ENCODE data around the gene SUGP2.
"Not testable (repeated sequence)": the region's sequence is repeated elsewhere in the genome, so short reads cannot be mapped to it uniquely, and the experiment has no call there.

Gene SUGP2

DNA sequence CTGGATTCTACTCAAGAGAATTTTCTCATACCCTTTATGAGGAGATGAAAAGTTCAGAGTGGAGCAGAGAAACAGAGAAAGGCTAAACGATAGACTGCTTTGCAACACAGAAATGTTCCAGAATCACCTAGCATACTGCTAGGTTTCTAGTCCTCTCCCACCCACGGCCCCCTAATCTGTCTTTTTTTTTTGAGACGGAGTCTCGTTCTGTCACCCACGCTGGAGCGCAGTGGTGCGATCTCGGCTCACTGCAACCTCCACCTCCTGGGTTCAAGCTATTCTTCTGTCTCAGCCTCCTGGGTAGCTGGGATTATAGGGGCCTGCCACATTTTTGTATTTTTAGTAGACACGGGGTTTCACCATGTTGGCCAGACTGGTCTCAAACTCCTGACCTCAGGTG is 4.8 kb downstream of the SUGP2 start:
- DNase-seq = no peak

DNA sequence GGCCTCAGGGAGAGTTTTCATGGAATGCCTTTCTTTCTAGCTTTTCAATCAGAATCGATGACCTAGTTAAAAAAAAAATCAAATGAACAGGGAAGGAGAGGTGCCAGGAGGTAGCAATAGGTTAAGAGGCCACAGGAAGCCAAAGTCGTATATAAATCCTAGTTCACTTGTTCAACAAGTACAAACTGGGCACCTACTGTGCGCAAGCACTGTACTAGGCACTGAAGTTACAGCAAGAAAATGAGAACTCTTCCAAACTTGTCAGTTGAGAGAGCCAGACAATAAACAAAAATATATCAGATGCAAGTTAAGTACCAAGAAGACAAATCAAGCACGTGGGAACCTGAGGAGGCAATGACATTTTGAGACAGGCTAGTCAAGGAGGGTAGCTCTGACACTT is 6.1 kb downstream of the SUGP2 start:
- no peak for DNase-seq

GRCh38 chr19:19026299-19026971 is 6.9 kb downstream of the SUGP2 start:
- DNase-seq = no peak

- DNase-seq = no peak
Measured at GRCh38 chr19:19025861-19026260, 7.5 kb downstream of the SUGP2 start.

DNA sequence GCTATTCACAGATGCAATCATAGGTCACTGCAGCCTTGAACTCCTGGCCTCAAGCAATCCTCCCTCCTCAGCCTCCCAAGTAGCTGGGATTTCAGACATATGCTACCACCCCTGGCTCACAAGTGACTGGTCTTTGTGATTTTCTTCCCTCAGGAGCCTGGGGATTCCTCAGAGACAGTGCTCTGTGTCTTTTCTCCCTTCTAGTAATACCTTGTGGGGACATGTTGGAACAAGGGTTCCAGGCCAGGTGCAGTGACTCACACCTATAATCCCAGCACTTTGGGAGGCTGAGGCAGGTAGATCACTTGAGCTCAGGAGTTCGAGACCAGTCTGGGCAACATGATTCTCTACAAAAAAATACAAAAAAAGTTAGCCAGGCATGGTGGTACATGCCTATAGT is 9.9 kb downstream of the SUGP2 start:
- DNase-seq = not testable (repeated sequence)

DNA sequence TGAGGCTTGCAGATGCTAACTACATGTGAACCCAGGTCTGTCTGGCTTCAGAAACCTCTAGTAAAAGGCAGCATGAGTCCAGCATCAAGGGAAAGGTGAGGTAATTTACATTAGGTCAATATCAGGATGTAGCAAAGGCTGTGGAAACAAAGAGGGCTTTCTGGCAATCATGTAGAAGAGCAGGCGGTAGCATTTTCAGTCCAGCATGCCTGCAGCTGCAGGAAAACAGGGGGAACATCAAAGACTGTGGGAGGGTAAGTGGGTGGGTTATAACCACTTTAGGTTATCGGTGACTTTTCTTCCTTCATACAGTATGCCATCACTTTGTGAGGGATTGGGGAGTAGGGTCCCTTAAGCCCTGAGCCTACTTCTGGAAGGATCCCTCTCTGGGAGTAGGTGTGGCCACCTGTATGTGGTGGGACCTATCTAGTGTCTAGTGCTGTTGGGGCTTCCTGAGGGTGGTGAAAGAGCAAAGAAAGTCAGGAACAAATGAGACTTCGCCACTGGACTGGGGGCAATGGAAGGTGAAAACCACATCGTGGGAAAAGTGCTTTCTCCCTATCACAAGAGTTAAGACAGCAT is 10.8 kb downstream of the SUGP2 start:
- no peak for DNase-seq

DNA sequence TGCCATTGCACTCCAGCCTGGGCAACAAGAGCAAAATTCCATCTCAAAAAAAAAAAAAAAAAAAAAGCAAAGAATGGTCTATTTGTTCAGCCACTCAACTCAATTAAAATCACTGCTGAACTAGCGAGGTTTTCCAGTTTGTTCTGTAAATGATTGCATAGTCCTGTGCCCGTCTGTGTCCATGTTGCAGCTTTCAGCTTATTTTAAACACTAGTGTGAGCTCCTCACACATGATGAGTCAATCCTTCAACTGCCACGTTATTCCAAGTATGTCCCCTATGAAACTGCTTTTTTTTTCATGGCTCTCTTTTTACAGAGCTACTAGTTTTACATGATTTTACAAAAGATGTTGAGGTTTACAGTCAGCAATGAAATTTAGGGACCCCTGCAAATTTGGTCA is 12.2 kb downstream of the SUGP2 start:
- DNase-seq = no peak

DNA sequence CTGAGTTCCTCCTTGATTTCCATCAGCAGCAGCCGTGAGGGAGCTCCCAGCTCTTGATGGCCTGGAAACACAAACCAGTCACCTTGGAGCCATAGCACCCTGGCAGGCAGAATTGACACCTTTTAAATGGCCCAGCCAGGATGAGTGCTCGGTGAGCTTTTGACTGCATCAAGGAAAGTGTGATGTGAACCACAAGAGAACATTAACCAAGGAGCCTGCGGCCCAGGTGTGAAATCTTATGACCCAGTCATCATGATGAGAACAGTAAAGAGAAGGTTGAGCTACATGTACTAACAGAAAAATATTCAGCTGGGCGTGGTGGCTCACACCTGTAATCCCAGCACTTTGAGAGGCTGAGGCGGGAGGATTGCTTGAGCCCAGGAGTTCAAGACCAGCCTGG is 22.8 kb downstream of the SUGP2 start:
- DNase-seq = no peak

DNA sequence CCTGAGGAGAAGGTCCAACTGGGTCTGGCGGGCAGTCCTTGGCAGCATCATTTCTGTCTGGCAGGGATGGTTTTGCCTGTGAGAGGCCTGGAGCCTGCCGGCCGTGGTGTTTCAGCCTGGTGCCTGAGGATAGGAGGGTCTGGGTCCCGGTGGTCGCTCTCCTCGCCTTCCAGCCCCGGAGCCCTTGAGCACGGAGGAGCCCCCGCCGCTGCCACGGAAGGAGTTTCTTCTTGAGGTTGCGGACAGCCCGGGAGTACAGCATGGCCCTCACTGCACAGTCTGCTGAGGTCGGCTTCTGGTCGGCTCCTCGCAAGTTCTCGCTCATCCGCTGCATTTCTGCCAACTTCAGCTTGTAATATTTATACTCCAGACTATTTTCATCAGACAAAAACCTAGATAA is 23.4 kb downstream of the SUGP2 start:
- no peak for DNase-seq

- DNase-seq = no peak
Measured at GRCh38 chr19:19006213-19006612, 27.1 kb downstream of the SUGP2 start.

DNA sequence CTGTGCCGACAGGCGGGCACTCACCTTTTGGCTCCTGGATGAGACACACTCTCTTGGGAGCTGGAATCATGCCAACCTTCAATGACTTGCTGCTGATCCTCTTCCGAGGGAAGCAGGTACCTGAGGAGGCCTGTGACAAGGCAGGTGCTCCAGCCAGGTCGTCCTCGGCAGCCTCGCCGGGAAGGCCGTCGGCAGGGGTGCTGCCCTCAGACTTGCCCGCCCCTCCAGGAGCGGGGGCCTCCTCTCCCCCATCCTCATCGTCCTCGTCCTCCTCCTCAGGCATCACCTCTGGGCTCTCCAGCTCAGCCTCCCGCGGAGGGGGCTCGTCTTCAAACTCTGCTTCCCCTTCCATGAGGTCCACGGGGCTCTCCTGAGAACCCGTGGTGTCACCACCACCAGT is 29.2 kb downstream of the SUGP2 start:
- DNase-seq = no peak

GRCh38 chr19:18999896-19000620 is 33.3 kb downstream of the SUGP2 start:
- DNase-seq = no peak

DNA sequence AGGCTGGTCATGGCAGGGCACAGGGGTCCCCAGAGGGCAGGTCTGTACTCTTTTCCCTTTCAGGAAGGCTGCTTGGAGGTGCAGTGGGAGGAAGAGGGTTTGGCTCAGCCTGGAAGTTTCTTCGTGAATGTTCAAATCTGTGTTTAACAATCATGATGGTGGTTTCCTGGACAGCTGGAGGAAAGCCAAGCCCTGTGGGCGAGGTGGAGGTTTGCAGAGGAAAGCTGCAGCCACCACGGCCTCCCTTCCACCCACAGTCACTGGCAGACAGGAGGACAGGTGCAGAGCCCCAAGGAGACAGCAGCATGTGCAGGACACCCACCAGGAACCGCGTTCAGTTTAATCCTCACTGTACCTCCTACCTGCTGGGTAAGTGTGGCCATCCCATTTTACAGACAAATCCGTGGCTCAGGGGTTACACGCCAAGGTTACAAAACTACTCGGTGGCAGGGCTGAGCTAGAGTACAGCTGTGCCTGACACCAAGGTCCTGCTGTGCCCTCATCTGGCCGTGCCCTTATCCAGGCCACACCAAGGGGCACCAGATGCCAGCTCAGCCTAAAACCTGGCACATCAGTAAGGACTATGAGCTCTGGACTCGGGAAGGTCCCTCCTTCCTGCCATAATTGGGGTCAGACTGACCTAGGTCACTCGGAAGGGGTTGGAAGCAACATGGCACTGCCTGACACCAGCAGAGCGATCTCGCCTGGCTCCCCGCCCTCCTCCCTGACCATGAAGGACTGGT is 34.1 kb downstream of the SUGP2 start:
- DNase-seq = no peak

DNA sequence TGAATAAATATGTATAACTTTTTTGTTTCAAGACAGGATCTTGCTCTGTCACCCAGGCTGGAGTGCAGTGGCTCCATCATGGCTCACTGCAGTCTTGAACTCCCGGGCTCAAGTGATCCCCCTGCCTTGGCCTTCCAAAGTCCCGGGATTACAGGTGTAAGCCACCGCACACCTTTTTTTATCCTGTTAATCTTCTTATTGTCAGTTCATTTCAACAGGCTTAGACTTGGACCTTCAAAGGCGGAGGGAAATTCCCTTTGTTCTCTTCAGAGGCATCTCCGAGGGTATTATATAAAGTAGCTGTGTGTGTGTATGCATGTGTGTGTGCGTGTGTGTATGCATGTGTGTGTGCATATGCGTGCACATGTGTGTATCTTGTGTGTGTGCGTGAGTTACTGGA is 35.0 kb downstream of the SUGP2 start:
- no peak for DNase-seq

DNA sequence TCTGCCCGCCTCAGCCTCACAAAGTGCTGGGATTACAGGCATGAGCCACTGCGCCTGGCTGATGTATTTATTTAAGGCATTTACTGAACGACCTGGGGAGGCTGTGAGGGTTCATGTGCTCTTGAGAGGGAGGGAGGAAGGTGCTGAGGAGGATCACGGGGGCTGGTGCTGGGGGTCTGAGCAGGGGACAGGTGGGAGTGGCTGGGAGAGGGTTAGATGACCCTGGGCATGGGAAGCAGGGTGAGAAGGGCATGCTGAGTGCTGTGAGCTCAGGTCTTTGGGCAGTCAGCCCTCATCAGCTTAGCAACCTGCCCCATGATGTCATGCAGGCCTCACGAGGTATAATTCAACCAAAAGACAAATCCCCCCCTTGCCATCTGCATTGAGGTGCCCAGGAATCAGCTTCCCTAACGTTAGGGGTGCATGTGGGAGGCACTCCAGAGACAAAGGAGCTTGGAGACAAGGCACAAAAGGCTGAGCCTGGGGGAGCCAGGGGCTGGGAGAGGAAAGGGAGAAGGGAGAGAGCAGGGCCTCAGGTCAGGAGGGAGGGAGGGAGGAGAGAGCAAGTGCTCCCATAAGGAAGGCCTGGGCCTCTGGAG is 36.4 kb downstream of the SUGP2 start:
- DNase-seq = no peak

DNA sequence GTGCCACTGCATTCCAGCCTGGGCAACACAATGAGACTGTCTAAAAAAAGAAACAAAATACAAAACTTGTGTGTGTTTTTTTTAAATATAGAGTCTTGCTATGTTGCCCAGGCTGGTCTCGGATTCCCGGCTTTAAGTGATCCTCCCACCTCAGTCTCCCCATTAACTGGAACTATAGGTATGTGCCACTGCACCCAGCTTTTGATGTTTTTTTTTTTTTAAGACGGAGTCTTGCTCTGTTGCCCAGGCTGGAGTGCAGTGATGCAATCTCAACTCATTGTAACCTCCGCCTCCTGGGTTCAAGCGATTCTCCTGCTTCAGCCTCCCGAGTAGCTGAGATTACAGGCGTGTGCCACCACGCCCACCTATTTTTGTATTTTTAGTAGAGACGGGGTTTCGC is 37.0 kb downstream of the SUGP2 start:
- DNase-seq = no peak

DNA sequence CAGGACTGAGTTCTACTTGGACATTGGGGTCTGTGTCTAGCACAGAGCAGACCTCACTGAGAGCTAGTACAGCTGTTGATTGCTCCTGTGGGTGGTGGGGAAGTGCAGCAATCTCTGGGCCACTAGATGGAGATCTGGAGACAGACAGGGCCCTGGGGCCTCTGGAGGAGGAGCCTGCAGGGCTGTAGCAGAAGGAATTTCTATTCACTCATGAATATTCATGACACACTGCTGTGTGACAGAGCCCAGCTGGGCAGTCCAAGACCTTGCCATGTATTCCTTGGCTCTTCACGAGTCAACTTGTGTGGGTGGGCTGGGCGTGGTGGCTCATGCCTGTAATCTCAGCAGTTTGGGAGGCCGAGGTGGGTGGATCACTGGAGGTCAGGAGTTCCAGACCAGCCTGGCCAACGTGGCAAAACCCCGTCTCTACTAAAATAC is 37.5 kb downstream of the SUGP2 start:
- DNase-seq = no peak

- DNase-seq = no peak
Measured at GRCh38 chr19:18993115-18993514, 40.2 kb downstream of the SUGP2 start.

- DNase-seq = no peak
Measured at GRCh38 chr19:18992696-18993095, 40.6 kb downstream of the SUGP2 start.

GRCh38 chr19:18991468-18991867 is 41.8 kb downstream of the SUGP2 start:
- no peak for DNase-seq

- no peak for DNase-seq
Measured at GRCh38 chr19:18991006-18991405, 42.3 kb downstream of the SUGP2 start.

DNA sequence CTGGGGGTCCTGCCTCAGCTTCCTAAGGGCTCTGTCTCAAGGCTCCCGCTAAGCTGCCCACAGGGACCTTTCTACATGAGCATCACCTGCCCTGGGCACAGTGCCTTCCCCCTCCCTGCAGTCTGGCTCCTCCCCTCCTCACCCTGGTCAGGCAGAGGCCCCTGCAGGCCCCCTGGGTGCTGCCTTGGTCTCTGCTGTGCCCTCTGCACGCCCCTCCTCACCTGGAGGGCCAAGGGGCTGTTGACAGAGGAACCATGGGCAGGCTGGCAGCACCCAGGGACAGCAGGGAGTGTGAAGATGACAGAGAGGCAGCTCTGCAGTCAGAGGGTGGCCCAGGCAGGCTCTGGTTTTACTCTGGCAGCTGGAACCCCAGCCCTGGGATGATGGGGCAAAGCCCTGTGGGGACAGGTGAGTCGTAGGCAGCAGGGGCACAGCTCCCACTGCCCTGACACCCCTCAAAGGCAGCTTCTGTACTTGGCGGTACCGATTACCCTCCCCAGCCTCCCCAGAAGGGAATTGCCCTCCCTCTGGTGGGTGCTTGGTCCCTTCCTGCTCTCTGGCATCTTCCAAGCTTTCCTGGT is 43.1 kb downstream of the SUGP2 start:
- DNase-seq = no peak

DNA sequence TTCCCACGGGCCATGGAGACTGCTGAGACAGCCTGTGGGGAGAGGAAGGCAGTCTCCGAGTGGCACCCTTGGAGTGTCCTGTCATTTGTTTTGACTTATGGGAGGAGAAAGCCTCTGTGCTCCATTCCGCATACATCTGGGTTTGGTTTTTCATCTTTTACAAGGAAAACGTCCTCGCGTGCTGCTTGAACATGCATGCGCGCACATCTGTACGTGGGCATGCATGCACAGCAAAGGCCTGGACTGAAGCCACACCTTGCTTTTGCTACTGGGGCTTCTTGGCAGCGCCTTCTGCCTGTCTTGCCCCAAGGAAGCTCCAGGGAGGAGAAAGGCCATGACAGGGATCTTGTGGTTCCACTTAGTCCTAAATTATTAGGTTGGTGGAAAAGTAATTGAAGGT is 44.0 kb downstream of the SUGP2 start:
- DNase-seq = no peak

All from NCI-H1092 (cell line).